ENCODE results near the gene IKZF1.

IKZF1 gene

GRCh38 chr7:50339990-50340500, 35.5 kb downstream of the IKZF1 start:
- peak; percentile 76 to 78 for DNase-seq

GRCh38 chr7:50341724-50342123, 37.2 kb downstream of the IKZF1 start:
- peak; percentile 61 to 67 for DNase-seq
- no peak for TF ChIP-seq GATA1 (IDR thresholded peaks at IDR 0.05; ENCODE audit: low read depth, low read length)
- TF ChIP-seq POLR2A (IDR thresholded peaks at IDR 0.05; ENCODE audit: low read length) = no peak

More at GRCh38 chr7:50339990-50340500, 35.5 kb downstream of the IKZF1 start:
- TF ChIP-seq GATA1 (IDR thresholded peaks at IDR 0.05; ENCODE audit: low read depth, low read length) = no peak
- TF ChIP-seq POLR2A (IDR thresholded peaks at IDR 0.05; ENCODE audit: low read length) = peak; percentile 52

- TF ChIP-seq GATA1 (IDR thresholded peaks at IDR 0.05; ENCODE audit: low read depth, low read length) (no peak), POLR2A (IDR thresholded peaks at IDR 0.05; ENCODE audit: low read length) (no peak)
- DNase-seq = no peak
Observed at GRCh38 chr7:50342616-50343114, 38.1 kb downstream of the IKZF1 start.

GRCh38 chr7:50346545-50347497, 42.3 kb downstream of the IKZF1 start:
- no peak for TF ChIP-seq GATA1 (IDR thresholded peaks at IDR 0.05; ENCODE audit: low read depth, low read length)
- no peak for TF ChIP-seq POLR2A (IDR thresholded peaks at IDR 0.05; ENCODE audit: low read length)
- DNase-seq = peak in 1 of 2 experiments; percentile 57

DNA sequence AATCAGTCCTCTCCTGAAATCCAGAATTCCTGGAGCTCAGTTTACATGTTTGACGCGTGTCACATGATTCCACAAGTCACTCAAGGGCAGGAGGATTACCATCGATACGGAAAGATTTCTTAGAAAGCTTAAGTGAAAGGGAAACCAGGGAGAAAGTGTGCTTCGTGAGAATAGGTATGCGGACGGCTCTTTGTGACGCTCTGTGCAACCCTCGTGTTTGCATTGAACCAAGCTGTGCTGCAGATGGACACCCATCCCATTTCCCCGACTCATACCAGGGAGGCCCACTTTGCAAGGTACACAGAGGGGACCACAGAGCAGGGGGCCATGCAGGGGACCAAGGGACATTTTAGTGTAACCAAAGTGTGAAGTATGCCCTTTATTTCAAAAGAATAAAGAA, 43.2 kb downstream of the IKZF1 start:
- DNase-seq = no peak
- TF ChIP-seq GATA1 (IDR thresholded peaks at IDR 0.05; ENCODE audit: low read depth, low read length) (no peak), POLR2A (IDR thresholded peaks at IDR 0.05; ENCODE audit: low read length) (no peak)

DNA sequence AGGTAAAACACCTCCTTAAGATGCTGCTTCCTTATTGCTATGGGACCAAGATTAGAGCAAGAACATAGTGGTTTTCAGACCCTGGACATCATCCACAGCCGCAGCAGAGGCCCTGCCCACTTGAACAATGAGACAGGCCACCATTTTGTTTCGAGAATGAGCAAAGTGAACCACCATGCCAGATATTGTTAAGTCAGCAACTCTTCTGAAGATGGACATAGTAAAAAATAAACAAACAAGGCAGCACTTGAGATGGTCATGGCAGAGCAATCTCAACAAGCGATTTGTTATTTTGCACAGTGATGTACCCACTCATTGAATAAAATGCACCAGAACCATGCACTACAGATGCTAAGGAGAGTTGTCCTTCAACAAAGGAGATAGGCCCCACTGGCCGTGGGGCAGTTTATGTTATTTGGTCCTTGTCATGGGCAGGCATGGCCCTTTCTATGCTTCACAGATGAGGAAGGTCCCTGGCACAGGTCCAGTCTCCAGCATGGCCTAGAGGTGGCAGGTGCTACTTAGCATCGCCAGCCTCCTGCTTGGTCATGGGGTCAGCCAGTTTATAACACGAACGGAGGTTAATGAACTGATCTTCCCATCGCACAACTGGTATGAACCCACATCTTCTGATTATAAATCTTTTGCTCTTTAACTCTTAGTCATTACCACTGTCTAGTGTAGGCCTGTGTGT, 44.1 kb downstream of the IKZF1 start:
- no peak for TF ChIP-seq GATA1 (IDR thresholded peaks at IDR 0.05; ENCODE audit: low read depth, low read length)
- no peak for TF ChIP-seq POLR2A (IDR thresholded peaks at IDR 0.05; ENCODE audit: low read length)
- no peak for DNase-seq

DNA sequence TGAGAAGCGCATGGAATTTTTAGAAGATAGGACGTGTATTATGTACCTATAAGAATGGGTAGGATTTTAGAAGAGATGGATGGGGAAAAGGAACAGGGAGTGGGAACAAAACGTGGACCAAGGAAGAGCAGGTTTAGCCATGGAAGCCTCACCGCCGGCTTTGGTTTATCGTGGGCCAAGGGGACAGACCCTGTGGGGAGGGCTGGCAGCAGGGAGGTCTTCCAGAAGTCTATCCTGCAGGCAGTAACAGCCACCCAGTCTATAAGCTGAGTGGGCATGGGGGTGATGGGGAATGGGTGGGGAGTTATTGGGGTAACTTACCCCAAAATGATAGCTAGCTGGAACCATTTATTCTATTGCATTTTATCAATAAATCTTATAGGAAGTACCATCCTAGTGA, 44.9 kb downstream of the IKZF1 start:
- DNase-seq = no peak
- no peak for TF ChIP-seq GATA1 (IDR thresholded peaks at IDR 0.05; ENCODE audit: low read depth, low read length)
- TF ChIP-seq POLR2A (IDR thresholded peaks at IDR 0.05; ENCODE audit: low read length) = no peak

DNA sequence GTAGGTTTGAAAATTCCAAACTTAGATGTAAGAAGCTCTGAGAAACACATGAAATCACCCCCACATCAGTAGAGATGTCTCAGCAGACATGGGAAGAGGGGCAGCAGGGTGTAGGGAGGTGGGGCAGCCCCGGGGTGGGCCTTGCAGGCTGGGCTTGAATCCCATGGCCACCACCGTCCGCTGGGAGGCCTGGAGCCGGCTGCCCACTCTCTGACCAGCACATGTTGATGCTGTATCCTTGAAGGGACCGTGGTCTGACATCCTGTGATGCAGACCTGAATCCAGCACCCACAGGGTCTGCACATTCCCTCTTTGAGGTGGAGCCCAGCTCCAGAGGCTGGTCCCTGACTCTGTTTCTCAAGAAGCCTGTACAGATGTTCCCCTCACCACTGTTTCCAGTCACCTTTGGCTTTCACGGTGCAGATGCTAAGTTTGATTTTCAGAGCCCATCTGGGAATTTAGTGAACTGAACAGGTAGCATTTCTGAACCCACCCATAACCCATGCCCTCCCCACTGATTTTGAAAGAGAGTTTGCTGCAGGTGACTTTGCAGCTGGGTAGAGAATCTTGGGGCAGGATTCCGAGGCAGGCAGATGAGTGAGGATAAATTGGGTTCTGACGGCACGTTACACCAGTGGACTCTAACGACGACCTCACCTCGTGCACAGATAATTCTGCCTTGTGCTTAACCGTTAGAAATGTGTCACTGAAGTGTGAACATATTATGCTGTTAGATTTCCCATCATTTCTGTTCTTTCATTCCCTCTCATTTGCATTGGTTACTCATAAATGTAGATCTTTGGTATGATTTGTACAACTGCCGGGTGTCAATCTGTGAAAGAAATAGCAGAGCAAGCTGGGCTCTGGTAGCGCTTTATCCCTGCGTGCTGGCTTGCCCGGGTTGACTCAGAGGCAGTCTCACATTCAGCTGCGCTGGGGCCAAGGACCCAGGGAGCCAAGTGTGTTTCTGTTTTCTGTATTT, 45.7 kb downstream of the IKZF1 start:
- peak; percentile 61 to 72 for DNase-seq

GRCh38 chr7:50351267-50351666, 46.8 kb downstream of the IKZF1 start:
- no peak for DNase-seq
- TF ChIP-seq GATA1 (IDR thresholded peaks at IDR 0.05; ENCODE audit: low read depth, low read length) (no peak), POLR2A (IDR thresholded peaks at IDR 0.05; ENCODE audit: low read length) (no peak)

More for the DNA sequence above, 45.7 kb downstream of the IKZF1 start:
- TF ChIP-seq POLR2A (IDR thresholded peaks at IDR 0.05; ENCODE audit: low read length) (peak; percentile 30), GATA1 (IDR thresholded peaks at IDR 0.05; ENCODE audit: low read depth, low read length) (no peak)

- DNase-seq = peak; percentile 62 to 69
- no peak for TF ChIP-seq GATA1 (IDR thresholded peaks at IDR 0.05; ENCODE audit: low read depth, low read length)
- TF ChIP-seq POLR2A (IDR thresholded peaks at IDR 0.05; ENCODE audit: low read length) = no peak
Observed at GRCh38 chr7:50352282-50352681, 47.8 kb downstream of the IKZF1 start.

DNA sequence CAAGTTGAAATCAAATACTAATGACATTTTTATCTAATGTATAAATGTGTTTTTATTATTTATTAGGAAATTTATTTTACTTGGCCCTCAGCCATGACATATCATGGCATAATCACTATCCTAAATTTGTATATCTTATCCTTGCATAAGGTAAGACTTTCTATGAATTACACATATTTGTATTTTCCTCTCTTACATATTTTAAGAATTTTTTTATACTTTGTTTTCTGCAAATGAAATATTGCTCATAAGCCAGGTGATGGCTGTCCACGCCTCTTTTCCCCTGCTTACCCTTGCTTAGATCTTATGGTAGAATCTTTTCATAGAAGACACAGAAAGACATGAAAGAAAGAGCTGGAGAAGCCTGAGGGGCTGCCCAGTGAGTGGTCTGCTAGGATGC, 48.2 kb downstream of the IKZF1 start:
- no peak for DNase-seq
- no peak for TF ChIP-seq GATA1 (IDR thresholded peaks at IDR 0.05; ENCODE audit: low read depth, low read length)
- no peak for TF ChIP-seq POLR2A (IDR thresholded peaks at IDR 0.05; ENCODE audit: low read length)

DNA sequence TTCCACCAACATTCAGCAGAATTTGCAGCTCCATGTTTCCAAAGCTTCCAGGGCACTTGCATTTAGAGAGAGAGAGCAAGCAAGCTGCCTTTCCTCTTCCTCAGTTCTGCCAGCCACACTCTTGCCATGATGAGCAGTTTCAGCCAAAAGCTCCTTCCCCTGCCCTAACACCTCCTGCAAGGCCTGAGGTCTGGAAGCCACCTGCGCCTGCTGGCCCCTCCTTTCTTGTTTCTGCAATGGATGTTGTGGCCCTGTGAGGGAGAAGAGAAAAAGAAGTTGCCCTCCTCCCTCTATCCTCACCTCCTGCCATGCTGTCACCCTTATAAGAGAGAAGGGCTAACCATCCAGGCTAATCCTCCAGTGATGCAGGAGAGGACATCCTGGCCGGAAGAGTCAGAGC, 48.7 kb downstream of the IKZF1 start:
- no peak for TF ChIP-seq GATA1 (IDR thresholded peaks at IDR 0.05; ENCODE audit: low read depth, low read length)

More for the DNA sequence above, 48.7 kb downstream of the IKZF1 start:
- DNase-seq = no peak

All from erythroblast (primary cell).